GM12865 (cell line): Measurements from ENCODE around the gene CRB1.
"Not testable (repeated sequence)": the region's sequence is repeated elsewhere in the genome, so short reads cannot be mapped to it uniquely, and the experiment has no call there.

Source experiments
- DNase-seq: peaks from one replicate; pipeline ENCODE4 v3.0.0; 2010; ENCODE audit warnings: low read depth
- H3K4me3 ChIP-seq: 2 replicates; pipeline ENCODE4 v1.5.1; 2011; ENCODE audit warnings: mild to moderate bottlenecking, low read depth, low read length, control low read depth
- TF ChIP-seq, protein P1 (sequence below): IDR thresholded peaks from 2 replicates; pipeline ENCODE4 v1.5.1; 2011; ENCODE audit warnings: low read length, control low read depth, low read depth, inconsistent platforms; ENCODE audit not compliant: insufficient read depth; ENCODE audit errors: missing control alignments

CRB1 gene

GRCh38 chr1:197402189-197402588 is 134.1 kb downstream of the CRB1 start:
- no peak overlapping the region for H3K4me3 ChIP-seq
- TF ChIP-seq, protein P1, sequence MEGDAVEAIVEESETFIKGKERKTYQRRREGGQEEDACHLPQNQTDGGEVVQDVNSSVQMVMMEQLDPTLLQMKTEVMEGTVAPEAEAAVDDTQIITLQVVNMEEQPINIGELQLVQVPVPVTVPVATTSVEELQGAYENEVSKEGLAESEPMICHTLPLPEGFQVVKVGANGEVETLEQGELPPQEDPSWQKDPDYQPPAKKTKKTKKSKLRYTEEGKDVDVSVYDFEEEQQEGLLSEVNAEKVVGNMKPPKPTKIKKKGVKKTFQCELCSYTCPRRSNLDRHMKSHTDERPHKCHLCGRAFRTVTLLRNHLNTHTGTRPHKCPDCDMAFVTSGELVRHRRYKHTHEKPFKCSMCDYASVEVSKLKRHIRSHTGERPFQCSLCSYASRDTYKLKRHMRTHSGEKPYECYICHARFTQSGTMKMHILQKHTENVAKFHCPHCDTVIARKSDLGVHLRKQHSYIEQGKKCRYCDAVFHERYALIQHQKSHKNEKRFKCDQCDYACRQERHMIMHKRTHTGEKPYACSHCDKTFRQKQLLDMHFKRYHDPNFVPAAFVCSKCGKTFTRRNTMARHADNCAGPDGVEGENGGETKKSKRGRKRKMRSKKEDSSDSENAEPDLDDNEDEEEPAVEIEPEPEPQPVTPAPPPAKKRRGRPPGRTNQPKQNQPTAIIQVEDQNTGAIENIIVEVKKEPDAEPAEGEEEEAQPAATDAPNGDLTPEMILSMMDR, result no peak
- DNase-seq, result no peak

DNA sequence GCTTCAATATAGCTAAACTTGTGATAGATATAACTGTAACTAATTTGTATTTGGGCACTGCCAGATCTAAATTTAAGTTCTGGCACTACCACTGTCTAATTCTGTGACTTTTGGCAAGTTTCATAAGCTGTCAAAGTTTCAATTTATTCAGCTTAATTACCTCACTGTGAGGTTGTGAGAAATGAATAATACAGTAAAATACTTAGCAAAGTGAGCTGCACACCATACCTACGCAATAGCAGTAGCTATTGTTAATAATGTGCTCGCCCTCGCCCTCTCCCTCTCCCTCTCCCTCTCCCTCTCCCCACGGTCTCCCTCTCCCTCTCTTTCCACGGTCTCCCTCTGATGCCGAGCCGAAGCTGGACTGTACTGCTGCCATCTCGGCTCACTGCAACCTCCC is 136.7 kb downstream of the CRB1 start:
- not testable (repeated sequence) for DNase-seq, H3K4me3 ChIP-seq

DNA sequence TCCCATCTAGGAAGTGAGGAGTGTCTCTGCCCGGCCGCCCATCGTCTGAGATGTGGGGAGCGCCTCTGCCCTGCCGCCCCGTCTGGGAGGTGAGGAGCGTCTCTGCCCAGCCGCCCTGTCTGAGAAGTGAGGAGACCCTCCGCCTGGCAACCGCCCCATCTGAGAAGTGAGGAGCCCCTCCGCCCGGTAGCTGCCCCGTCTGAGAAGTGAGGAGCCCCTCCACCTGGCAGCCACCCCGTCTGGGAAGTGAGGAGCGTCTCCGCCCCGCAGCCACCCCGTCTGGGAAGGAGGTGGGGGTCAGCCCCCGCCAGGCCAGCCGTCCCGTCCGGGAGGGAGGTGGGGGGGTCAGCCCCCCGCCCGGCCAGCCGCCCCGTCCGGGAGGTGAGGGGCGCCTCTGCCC is 137.6 kb downstream of the CRB1 start:
- H3K4me3 ChIP-seq, DNase-seq: not testable (repeated sequence)

DNA sequence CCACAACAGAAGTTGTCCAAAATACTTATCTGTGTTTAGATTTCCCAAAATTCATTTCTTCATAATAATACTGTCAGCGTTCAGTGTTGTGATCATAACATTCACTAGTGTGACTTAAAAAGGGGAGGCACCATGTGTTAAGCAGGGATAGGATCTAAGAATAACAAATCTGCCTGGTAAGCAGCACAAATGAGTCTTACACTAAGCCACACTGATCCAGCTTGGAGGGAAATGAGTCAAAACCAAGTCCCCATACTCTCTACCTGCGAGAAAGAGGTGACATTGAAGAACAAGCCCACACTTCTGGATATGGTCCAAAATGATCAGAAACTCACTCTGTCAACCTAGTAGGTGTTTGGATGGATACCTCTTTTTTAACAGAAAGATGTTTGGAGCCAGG is 145.5 kb downstream of the CRB1 start:
- no peak overlapping the region for H3K4me3 ChIP-seq
- DNase-seq, result no peak
- TF ChIP-seq, protein P1, result no peak

- no peak for DNase-seq
- TF ChIP-seq, protein P1, result no peak
- no peak overlapping the region for H3K4me3 ChIP-seq
These were observed 147.2 kb downstream of the CRB1 start for GRCh38 chr1:197415221-197415620.

DNA sequence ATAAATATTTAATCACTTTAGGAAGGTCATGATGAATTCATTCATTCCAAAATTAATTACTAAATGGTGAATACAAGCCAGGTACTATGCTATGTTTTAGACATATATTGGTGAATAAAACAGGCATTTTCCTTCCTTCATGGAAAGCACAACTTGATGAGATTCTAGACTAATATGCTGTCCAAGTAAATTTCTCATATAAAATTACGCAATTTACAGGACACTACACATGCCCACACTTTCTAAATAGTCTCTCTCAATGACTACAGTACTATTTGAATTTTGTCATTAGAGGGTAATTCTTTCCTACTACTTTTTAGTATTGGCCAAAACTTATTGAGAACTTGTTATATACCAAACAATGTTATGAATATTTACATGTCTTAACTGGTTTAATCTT is 150.6 kb downstream of the CRB1 start:
- no peak for DNase-seq
- H3K4me3 ChIP-seq, result no peak overlapping the region
- TF ChIP-seq, protein P1, result no peak

- H3K4me3 ChIP-seq, result no peak overlapping the region
- TF ChIP-seq, protein P1, result no peak
- DNase-seq, result no peak
These were observed 154.9 kb downstream of the CRB1 start for GRCh38 chr1:197422993-197423392.

DNA sequence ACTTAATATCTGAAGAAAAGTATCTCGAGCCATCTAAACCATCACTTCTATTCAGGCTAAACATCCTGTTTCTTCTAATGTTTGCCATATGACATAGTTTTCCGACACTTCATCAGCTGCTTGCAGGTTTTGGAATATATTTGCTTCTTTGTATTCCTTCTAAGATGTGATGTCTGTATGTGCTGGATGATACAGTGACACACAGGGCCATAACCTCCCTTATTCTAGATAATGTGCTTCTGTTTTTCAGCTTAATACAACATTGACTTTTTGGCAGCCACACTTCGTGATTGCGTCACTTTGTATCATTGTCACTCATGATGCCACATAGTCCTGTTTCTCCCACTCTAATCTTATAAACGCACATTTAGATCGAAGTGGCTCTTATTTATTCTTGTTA is 156.3 kb downstream of the CRB1 start:
- TF ChIP-seq, protein P1, result no peak
- H3K4me3 ChIP-seq, result no peak overlapping the region
- no peak for DNase-seq
